GM13977 (cell line): ENCODE measurements around the gene PITX3.

Experiments used
- DNase-seq: peaks from one replicate; pipeline ENCODE4 v3.0.0; 2012; ENCODE audit warnings: low spot score
- in situ Hi-C: fragments of 300-500 bp; cut with MboI; formaldehyde crosslinking; loops from one replicate; pipeline ENCODE4 v1.12.0; 2022; ENCODE audit warnings: low sequenced_read_pairs, low pct_unique_long_range_greater_than_20kb, mixed read lengths, inconsistent platforms; ENCODE audit not compliant: unreplicated experiment
- TF ChIP-seq, protein P1 (sequence below): IDR thresholded peaks from 2 replicates; pipeline ENCODE4 v1.5.1; 2012; ENCODE audit warnings: mild to moderate bottlenecking, control low read depth; ENCODE audit not compliant: insufficient read depth; ENCODE audit errors: extremely low read depth, missing control alignments

Gene PITX3

DNA sequence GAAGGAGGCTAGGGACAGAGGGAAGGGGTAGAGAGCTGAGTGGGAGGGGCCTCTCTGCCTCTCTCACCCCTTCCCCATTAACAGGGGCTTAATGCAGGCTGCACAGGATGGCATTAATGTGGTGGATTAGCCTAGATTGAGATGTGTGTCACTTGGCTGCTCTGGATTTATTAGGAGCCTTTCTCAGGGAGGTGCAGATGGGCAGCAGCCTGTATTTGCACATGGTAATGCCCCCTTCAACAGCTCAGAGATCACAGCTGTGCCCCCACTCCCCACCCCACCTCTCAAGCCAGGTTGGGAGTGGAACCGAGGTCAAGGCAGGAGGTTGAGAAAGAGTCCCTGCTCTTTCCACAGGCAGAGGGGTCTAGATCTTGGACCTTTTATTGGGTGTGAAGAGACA, 7.3 kb downstream of the PITX3 start:
- TF ChIP-seq, protein P1, sequence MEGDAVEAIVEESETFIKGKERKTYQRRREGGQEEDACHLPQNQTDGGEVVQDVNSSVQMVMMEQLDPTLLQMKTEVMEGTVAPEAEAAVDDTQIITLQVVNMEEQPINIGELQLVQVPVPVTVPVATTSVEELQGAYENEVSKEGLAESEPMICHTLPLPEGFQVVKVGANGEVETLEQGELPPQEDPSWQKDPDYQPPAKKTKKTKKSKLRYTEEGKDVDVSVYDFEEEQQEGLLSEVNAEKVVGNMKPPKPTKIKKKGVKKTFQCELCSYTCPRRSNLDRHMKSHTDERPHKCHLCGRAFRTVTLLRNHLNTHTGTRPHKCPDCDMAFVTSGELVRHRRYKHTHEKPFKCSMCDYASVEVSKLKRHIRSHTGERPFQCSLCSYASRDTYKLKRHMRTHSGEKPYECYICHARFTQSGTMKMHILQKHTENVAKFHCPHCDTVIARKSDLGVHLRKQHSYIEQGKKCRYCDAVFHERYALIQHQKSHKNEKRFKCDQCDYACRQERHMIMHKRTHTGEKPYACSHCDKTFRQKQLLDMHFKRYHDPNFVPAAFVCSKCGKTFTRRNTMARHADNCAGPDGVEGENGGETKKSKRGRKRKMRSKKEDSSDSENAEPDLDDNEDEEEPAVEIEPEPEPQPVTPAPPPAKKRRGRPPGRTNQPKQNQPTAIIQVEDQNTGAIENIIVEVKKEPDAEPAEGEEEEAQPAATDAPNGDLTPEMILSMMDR = no peak
- in situ Hi-C loops = loop anchor here (25.0 kb wide), 1 partner anchor 353 kb away; no protein-coding TSS in a partner anchor
- no peak for DNase-seq

DNA sequence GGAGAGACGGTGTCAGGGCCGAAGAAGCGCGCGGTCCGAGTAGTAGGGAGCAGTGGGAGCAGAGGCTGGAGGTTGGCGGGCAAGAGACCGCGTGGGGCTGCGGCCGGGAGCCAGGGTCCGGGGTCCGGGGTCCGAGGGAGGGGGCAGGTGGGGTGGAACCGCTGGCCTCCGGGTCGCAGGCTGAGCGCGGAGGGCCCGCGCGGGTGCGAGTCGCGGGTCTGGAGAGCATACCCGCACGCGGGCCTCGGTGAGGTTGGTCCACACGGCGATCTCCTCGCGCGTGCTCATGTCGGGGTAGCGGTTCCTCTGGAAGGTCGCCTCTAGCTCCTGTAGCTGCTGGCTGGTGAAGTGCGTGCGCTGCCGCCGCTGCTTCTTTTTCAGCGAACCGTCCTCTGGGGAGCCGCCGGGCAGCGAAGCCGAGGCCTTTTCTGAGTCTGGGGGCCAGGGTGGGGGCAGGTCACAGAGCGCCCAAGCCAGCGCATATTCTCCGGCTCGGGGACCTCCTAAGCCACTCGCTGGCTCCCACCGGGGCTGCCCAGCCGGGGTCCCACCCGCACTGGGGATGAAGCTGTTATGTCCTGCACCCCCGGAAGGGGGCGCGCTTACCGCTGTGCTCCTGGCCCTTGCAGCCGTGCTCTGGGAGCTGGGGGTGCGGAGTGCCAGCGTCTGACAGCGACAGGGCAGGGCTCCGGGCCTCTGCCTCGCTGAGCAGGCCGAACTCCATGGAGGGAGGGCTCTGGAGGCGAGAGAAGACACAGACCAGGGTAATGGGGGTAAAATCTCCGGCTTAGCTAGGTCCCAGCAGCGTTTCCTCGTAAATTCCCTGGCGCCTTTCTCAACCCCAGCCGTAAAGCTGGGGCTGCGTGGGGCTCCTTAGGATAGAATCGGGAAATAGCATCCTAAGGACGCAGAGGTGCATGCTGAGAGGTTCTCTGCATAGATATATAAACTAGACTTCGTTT, 9.7 kb downstream of the PITX3 start:
- DNase-seq = peak; percentile 85
- in situ Hi-C loops = loop anchor here (25.0 kb wide), 1 partner anchor 356 kb away; no protein-coding TSS in a partner anchor
- TF ChIP-seq, protein P1 = peak; percentile 89

DNA sequence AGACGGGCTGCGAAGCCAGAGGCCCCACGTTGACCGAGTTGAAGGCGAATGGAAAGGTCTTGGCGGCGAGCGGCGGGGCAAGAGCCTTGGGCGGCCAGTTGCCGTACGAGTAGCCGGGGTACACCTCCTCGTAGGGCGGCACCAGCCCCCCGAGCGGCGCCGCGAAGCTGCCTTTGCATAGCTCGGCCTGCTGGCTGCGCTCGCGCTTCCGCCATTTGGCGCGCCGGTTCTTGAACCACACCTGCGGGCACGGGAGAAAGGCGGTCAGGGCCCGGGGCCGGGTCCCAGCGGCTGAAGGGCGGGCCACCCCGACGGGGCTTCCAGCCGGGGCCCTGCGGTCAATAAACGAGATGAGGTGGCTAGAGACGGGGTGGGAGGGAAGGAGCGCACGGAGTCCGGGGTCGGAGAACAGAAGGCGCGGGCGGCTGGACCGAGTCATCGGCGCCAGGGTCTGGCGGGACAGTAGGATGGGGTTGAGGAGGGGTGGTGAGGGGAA, 10.4 kb downstream of the PITX3 start:
- in situ Hi-C loops = loop anchor here (25.0 kb wide), 1 partner anchor 356 kb away; no protein-coding TSS in a partner anchor
- TF ChIP-seq, protein P1 = peak; percentile 60
- DNase-seq = peak; percentile 75

DNA sequence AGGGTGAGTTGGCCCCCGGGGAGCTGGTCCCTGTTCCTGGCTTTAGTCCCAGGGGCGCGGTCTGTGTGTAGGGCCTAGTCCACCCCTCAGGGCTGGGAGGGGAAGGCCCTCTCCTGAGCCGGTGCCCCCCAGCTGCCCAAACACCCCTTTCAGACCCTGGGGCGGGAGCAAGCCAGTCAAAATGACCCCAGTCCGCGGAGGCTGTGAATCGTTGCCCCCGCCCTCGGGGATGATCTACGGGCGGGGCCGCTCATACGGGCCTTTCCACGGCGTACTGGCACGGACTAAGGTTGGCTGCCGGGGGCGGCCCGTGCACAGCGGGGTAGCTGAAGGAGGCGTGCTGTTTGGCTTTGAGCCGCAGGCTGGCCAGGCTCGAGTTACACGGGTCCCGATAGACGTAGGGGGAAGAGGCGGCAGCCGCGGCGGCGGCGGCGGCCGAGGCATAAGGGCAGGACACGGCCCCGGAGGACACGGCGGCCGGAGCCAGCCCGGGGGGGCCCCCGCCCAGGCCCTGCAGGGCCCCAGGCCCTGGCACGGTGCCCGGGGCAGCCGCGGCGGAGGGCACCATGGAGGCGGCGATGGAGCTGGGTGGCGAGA, 10.9 kb downstream of the PITX3 start:
- TF ChIP-seq, protein P1 = peak; percentile 3
- in situ Hi-C loops = loop anchor here (25.0 kb wide), 1 partner anchor 357 kb away; no protein-coding TSS in a partner anchor
- DNase-seq = peak; percentile 51

DNA sequence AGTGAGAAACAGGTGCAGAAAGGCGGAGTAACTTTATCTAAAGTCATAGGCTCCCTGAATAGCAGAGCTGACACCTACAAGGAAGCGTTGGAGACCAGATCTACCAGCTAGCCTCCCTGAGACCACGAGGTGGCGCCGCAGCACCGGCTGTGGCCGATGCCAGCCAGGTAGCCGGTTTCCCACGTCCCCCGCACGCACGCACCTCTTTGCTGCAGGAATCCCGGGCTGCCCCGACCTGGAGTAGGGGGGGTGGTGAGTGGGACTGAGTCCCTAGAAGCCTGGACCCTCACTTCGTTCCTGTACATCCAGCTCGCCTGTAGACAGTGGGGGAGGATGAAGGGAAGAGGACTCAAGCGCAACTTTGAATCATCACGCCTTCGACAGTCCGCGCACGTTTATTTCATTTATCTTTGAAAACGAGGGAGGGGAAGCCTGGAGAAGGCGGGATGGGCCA, 11.5 kb downstream of the PITX3 start:
- in situ Hi-C loops = loop anchor here (5.0 to 25.0 kb wide), 2 partner anchors 117 to 357 kb away; no protein-coding TSS in a partner anchor
- DNase-seq = peak; percentile 91
- TF ChIP-seq, protein P1 = peak; percentile 99

DNA sequence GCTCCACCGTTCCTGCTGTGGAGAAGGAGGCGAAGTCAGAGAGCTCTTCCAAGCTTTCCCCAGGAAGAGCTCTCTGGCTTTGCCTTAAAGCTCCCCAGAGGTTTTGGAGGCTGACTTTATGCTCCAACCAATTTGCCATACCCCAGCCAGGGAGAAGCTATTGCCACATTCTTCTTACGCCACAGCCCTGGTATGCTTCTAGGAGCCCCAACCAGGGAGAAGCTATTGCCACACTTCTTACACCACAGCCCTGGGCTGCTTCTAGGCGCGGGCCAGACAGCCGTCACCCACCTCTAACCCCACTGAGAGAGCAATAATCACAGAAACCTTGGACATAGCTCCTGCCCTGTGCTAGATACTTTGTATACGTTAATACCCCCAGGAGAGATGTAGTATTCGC, 14.3 kb downstream of the PITX3 start:
- TF ChIP-seq, protein P1 = no peak
- in situ Hi-C loops = loop anchor here (5.0 to 25.0 kb wide), 2 partner anchors 120 to 360 kb away; no protein-coding TSS in a partner anchor
- DNase-seq = no peak
